Measurements from ENCODE around the gene KL.

KL gene

GRCh38 chr13:33106656-33107360 is 90.6 kb downstream of the KL start:
- Histone ChIP-seq H3K4me1 (ENCODE audit: control insufficient read depth, insufficient read depth, low read length) (no peaks in the 10 kb centered on the region), H3K36me3 (ENCODE audit: control insufficient read depth in 2 of 2, insufficient read depth in 1 of 2, low read length in 2 of 2) (peaks cover 0 to 25% of the 10 kb centered on the region in 2 experiments; a peak in 1 of 3 replicates), H3K27ac (ENCODE audit: extremely low read depth, low read depth, low read length) (no peak overlapping the region), H3K9me3 (ENCODE audit: control insufficient read depth, insufficient read depth, low read depth, low read length) (no peaks in the 10 kb centered on the region), H3K4me3 (ENCODE audit: low read depth, low read length) (no peak overlapping the region)
- no peak for TF ChIP-seq ZNF239 (tag by site-specific recombination; IDR thresholded peaks at IDR 0.05)
- TF ChIP-seq ZNF707 (tag by site-specific recombination; IDR thresholded peaks at IDR 0.05), result no peak
- TF ChIP-seq ZNF600 (tag by site-specific recombination; IDR thresholded peaks at IDR 0.05), result no peak
- TF ChIP-seq, protein P1, sequence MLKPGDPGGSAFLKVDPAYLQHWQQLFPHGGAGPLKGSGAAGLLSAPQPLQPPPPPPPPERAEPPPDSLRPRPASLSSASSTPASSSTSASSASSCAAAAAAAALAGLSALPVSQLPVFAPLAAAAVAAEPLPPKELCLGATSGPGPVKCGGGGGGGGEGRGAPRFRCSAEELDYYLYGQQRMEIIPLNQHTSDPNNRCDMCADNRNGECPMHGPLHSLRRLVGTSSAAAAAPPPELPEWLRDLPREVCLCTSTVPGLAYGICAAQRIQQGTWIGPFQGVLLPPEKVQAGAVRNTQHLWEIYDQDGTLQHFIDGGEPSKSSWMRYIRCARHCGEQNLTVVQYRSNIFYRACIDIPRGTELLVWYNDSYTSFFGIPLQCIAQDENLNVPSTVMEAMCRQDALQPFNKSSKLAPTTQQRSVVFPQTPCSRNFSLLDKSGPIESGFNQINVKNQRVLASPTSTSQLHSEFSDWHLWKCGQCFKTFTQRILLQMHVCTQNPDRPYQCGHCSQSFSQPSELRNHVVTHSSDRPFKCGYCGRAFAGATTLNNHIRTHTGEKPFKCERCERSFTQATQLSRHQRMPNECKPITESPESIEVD (tag by site-specific recombination; IDR thresholded peaks at IDR 0.05), result no peak
- TF ChIP-seq ZNF654 (tag by site-specific recombination; IDR thresholded peaks at IDR 0.05; ENCODE audit: low read depth), result no peak
- no peak for TF ChIP-seq ZNF513 (tag by site-specific recombination; IDR thresholded peaks at IDR 0.05)
- ChIA-PET POLR2A (no interaction called here), CTCF (interaction anchor here (0.6 kb wide), 1 partner anchor 861 kb away, joined by 3 read pairs; no protein-coding TSS in a partner anchor)

DNA sequence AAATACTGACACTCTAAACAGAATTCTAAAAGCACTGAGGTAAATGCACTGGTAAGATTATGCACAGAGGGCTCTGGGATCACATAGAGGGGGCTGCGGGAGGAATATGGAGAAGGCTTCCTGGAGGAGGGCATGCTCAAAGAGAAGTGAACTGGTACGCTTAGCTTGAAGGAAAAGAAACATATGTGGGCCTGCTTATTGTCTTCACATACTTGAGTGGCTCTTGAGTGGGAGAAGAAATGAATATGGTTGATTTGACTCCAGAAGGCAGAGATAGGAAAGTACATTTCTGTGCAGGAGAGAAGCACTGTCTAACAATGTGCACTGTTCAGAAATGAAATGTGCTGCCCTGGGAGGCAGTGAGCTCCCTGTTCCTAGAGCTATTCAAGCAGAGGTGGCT is 91.1 kb downstream of the KL start:
- no peak overlapping the region for H3K4me3 ChIP-seq (ENCODE audit: low read depth, low read length)
- H3K27ac ChIP-seq (ENCODE audit: extremely low read depth, low read depth, low read length), result no peak overlapping the region
- TF ChIP-seq ZNF221 (tag by site-specific recombination; IDR thresholded peaks at IDR 0.05; ENCODE audit: borderline replicate concordance) (no peak), ZBTB8A (tag by site-specific recombination; IDR thresholded peaks at IDR 0.05) (no peak), ZNF19 (tag by site-specific recombination; IDR thresholded peaks at IDR 0.05; ENCODE audit: low read depth) (no peak), ZNF175 (tag by site-specific recombination; IDR thresholded peaks at IDR 0.05) (no peak), ZNF776 (tag by site-specific recombination; IDR thresholded peaks at IDR 0.05; ENCODE audit: borderline replicate concordance) (no peak), ZNF596 (tag by site-specific recombination; IDR thresholded peaks at IDR 0.05) (no peak), ZNF280D (tag by site-specific recombination; IDR thresholded peaks at IDR 0.05) (no peak), ZNF23 (tag by site-specific recombination; IDR thresholded peaks at IDR 0.05; ENCODE audit: borderline replicate concordance) (no peak), HOXD13 (CRISPR knock-in tag; IDR thresholded peaks at IDR 0.05; ENCODE audit: borderline replicate concordance) (no peak), ZNF529 (tag by site-specific recombination; IDR thresholded peaks at IDR 0.05; ENCODE audit: insufficient replicate concordance) (no peak), PRDM1 (tag by site-specific recombination; IDR thresholded peaks at IDR 0.05) (no peak), ZSCAN16 (tag by site-specific recombination; IDR thresholded peaks at IDR 0.05) (no peak), ZNF146 (tag by site-specific recombination; IDR thresholded peaks at IDR 0.05) (no peak), ZNF266 (tag by site-specific recombination; IDR thresholded peaks at IDR 0.05; ENCODE audit: low read depth) (no peak), ZFP37 (tag by site-specific recombination; IDR thresholded peaks at IDR 0.05) (no peak)
- peaks cover 0 to 25% of the 10 kb centered on the region in 2 experiments; a peak in 1 of 3 replicates for H3K36me3 ChIP-seq (ENCODE audit: control insufficient read depth in 2 of 2, insufficient read depth in 1 of 2, low read length in 2 of 2)
- no peaks in the 10 kb centered on the region for H3K4me1 ChIP-seq (ENCODE audit: control insufficient read depth, insufficient read depth, low read length)
- CTCF ChIA-PET, result interaction anchor here (0.6 kb wide), 1 partner anchor 862 kb away, joined by 3 read pairs; no protein-coding TSS in a partner anchor
- POLR2A ChIA-PET, result no interaction called here
- no peaks in the 10 kb centered on the region for H3K9me3 ChIP-seq (ENCODE audit: control insufficient read depth, insufficient read depth, low read depth, low read length)

Data from HEK293 (cell line).